HG03108 (cell line): ENCODE results near the gene DUSP1.

Experiments
- ATAC-seq: cut with Tn5 transposase; IDR thresholded peaks from one replicate; pipeline ENCODE4 v1.9.1; 2021; ENCODE audit warnings: moderate library complexity; ENCODE audit not compliant: unreplicated experiment

Gene DUSP1

GRCh38 chr5:172765766-172766286 lies 5.2 kb downstream of the DUSP1 start:
- no peak for ATAC-seq

GRCh38 chr5:172764861-172765765 lies 5.9 kb downstream of the DUSP1 start:
- peak; percentile 75 for ATAC-seq

DNA sequence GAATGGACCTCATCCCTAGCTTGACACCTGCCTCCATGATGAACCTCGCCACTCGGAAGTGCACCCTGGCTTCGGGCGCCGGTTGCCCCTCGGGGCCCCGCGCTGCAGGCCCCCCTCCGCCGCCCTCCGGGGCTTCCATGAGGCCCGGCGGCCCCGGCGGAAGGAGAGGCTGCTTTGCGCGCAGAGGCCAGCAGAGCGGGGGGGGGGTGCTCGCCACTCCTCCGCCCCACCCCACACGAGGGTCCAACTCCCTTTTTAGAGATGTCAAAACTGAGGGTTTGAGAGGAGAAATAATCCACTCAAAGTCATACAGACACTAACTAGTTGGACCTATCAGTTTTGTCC lies 7.9 kb downstream of the DUSP1 start:
- ATAC-seq = no peak

DNA sequence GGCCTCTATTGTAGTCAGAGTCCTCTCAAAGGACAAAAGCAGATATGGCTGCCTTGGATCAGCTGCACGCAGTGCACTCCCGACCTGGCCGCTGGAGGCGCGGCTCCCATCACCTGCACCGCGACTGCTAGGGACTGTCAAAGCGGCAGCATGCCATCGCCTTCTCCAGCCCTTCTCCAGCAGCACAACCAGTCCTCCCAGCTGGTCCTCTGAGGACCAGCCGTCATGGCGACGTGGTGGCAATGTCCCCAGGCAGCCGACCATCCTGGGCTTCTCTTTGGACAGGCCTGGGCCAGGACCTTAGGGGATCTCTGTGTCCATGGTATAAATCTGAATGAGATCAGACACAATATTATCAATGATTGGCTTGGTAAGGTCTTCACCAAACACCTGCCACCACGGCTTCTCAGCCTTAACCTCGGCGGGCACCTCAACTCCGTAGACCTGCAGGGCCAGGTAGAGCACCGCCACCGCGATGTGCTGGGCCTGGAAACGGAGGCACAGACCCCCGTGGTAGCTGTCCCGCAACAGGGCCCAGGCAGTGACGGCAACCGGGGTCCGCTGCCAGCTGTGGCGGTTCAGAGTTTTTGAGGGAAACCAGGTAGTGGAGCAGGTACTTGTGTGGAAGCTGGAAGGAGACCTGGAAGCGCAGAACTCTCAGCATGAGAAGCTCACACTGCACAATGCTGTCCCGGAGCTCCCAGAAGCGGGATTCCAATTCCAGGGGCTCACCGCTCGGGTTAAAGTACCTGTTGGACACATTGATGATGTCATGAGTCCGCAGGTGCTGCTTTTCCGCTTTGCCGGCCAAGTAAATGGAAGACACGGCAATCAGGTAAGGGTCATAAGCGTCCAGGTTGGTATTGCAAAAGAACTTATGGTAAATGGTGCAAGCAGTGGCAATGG lies 8.5 kb downstream of the DUSP1 start:
- no peak for ATAC-seq

- no peak for ATAC-seq
Measured at GRCh38 chr5:172760959-172761358, 10.0 kb downstream of the DUSP1 start.

DNA sequence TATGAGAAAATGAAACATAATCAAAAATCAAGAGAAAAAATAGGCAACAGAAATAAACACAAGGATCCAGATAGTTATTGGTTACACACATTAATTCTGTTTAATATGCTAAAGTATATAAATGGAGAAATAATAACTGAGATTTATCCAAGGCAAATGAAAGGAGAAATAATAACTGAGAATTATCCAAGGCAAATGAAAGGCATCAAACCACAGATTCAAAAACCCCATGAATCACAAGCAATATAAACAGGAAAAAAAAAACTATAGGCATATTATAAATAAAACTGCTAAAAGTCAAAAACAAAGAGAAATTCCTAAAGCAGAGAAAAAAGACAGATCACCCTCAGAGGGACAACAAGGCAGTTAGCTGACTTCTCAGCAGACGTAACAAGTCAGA lies 10.9 kb downstream of the DUSP1 start:
- no peak for ATAC-seq

DNA sequence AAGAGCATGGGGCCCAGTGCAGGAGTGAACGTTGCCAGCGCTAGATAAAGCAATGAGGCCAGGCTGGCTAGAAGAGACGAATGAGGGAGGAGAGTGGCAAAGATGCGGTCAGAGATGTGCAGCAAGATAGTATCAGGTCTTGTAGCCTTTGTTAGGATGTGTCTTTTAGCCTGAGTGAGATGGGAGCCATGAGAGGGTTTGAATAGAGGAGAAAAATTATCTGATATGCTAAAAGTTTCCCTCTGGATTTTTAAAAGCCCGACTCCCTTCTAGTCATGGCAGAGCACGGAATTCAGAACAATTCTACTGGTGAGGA lies 12.2 kb downstream of the DUSP1 start:
- ATAC-seq = no peak

DNA sequence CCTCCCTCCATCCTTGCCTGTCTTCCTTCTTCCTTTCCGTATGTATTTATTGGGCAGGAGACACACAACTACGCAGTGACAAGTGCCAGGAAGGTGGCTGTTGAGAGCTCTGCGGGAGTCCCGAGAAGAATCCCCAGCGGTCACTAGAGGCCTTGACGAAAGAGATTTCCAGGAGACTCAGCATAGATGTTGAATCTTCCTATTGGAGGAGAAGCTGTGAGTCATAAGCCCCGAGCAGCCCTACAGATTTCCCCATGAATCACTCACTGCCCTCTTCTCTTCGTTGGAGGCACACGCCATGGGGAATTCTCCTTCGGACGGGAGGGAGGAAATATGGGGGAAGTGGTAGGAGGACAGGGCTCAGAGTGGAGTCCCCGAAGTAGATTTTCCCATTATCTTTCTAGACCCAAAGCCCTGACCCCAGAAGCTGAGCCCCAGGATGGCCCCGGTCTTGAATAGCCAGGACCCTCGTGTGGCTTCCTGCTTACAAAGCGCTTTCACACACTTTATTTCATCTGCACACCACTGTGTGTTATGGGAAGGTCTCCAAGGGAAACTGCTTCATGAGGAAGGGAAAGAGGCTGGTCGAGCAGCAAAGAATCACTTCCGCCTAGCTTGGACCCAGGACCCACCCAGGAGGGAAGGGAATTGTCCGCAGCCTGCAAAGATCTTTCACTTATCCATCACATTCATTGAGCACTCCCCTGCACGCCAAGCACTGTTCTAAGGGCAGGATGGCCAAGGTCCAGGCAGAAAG lies 12.7 kb downstream of the DUSP1 start:
- no peak for ATAC-seq

DNA sequence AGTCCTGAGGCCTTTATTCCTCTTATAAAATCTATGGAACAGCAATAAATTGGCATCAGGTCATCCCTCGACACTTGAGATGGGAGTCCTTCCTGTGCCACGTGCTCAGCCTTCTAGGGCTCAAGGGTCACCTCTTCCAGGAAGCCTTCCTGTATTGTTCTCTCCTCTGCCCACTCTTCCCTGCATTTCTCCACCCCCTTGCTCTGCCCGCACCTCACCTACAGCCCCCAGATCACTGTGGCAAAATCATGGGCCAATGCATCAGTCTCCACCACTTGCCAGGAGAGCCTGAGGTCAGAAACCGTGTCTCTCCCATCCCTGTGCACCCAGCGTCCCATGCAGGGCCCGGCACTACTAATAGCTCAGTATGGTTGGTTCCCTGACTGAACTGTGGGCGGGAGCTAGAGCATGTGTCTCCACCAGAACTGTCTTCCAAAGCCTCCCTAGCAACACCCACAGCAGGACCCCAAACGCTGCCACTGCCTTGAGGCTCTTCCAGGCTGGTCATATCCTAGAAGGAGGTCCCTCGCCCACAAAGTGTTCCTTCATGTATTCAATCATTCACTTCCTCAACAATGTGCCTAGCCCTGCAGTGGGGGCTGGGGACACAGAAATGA lies 13.5 kb downstream of the DUSP1 start:
- ATAC-seq = no peak

- no peak for ATAC-seq
Measured at GRCh38 chr5:172756764-172757393, 14.1 kb downstream of the DUSP1 start.

DNA sequence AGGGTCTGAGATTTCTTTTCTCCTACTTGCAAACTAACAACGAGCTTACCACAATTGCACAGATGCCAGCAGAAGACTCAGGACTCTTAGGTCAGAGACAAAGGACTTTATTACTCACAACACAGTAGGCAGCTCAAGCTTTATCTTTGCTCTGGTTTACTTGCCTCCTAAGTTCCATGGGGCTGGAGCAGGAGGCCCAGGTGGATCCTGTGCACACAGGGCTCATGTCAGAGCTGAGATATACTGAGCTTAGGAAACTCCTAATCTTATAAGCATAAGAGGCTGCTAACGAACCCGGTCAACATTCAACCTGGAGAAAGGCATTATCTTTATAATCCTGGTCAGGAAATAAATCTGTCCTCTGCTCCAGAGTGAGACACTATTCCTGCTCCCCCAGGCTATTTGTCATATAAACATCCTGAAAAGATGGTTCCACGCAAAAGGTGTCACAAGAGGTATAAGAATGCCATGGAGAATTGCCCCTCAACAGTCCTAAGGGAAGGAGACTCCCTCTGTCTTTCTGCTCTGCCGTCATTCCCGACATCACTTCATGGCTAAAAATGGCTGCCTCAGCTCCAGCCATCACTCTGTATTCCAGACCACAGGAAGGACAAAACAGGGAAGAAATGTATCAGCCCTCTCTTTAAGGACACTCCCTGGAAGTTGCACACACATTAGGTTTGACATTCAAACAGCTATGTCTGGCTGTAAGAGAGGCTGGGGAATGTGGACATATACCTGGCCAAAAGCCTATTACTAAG lies 16.2 kb downstream of the DUSP1 start:
- no peak for ATAC-seq

DNA sequence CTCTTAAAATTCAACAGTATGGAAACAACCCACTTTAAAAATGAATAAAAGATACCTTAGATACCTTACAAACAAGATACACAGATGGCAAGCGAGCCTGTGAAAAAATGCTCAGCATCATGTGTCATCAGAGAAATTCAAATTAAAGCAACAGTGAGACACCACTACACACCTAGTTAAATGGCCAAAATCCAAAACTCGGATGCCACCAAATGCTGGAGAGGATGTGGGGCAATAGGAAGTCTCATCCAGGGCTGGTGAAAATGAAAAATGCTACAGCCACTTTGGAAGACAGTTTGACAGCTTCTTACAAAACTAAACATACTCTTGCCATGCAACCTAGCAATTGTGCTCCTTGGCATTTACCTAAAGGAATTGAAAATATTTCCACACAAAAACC lies 17.9 kb downstream of the DUSP1 start:
- no peak for ATAC-seq

- ATAC-seq = no peak
Measured at GRCh38 chr5:172751761-172752510, 19.1 kb downstream of the DUSP1 start.

- no peak for ATAC-seq
Measured at GRCh38 chr5:172749881-172750633, 20.9 kb downstream of the DUSP1 start.

GRCh38 chr5:172749076-172749475 lies 21.9 kb downstream of the DUSP1 start:
- ATAC-seq = no peak

GRCh38 chr5:172748341-172748843 lies 22.6 kb downstream of the DUSP1 start:
- no peak for ATAC-seq

GRCh38 chr5:172747471-172747870 lies 23.5 kb downstream of the DUSP1 start:
- ATAC-seq = no peak

DNA sequence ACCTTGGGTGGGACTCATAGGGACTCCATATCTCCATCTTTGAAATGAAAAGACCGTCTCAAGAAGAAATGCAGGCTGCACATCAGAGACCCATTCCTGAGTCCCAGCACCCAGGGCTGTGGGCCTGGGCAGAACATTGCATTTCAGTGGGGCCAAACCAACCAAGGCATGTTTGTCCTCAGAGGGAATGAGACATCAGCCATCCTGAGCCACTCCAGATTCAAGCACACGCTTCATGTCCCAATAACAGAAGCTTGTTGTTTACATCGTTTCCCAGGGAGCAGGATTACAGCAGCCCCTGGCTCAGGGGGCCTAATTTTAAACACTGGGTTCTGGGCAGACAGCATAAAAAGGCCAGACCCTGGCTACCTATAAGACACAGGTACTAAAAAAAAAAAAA lies 24.3 kb downstream of the DUSP1 start:
- ATAC-seq = no peak
